Suppressor macrophage treated with lipopolysaccharide for 1 hour (primary cell): ENCODE measurements around the gene C1QA.
A peak's percentile ranks its signal among the peaks of the same experiment; 100 is the strongest.
"Not testable (repeated sequence)": the region's sequence is repeated elsewhere in the genome, so short reads cannot be mapped to it uniquely, and the experiment has no call there.

Source experiments
- DNase-seq, 3 donors: peaks; one replicate each; pipeline ENCODE4 v3.0.0-alpha.2; 2020 to 2022

The C1QA gene

GRCh38 chr1:22643381-22643780 is 7.0 kb downstream of the C1QA start, which contains the start of gene C1QC:
Gene C1QC (plus strand): TSS chr1:22643633. CDS start chr1:22644024, 391 bp downstream.
- peak; percentile 43 to 66 (median 52) for DNase-seq

- DNase-seq = no peak
Measured at GRCh38 chr1:22643928-22644327, 7.5 kb downstream of the C1QA start.

- DNase-seq = peak; percentile 91 to 95 (median 93)
Measured at GRCh38 chr1:22645931-22646330, 9.5 kb downstream of the C1QA start.

GRCh38 chr1:22646384-22646783 is 10.0 kb downstream of the C1QA start:
- peak; percentile 66 to 92 (median 87) for DNase-seq

GRCh38 chr1:22650089-22650693 is 13.8 kb downstream of the C1QA start:
- DNase-seq = no peak

- peak; percentile 42 to 63 (median 53) for DNase-seq
Measured at GRCh38 chr1:22651941-22652856, 15.8 kb downstream of the C1QA start.

GRCh38 chr1:22652881-22653316 is 16.5 kb downstream of the C1QA start, which contains the start of gene C1QB:
Gene C1QB (plus strand): TSS chr1:22653236. CDS start chr1:22659463, 6,227 bp downstream.
- peak; percentile 55 to 78 (median 76) for DNase-seq

GRCh38 chr1:22654692-22655091 is 18.3 kb downstream of the C1QA start:
- DNase-seq = no peak

GRCh38 chr1:22658385-22659163 is 22.1 kb downstream of the C1QA start:
- no peak for DNase-seq

GRCh38 chr1:22660716-22661241 is 24.4 kb downstream of the C1QA start:
- DNase-seq = no peak

GRCh38 chr1:22661880-22662279 is 25.5 kb downstream of the C1QA start:
- no peak for DNase-seq

GRCh38 chr1:22662318-22662717 is 25.9 kb downstream of the C1QA start:
- DNase-seq = no peak

GRCh38 chr1:22662986-22663408 is 26.6 kb downstream of the C1QA start:
- DNase-seq = no peak

- peak in 1 of 3 donors; percentile 38 for DNase-seq
Measured at GRCh38 chr1:22665752-22666151, 29.3 kb downstream of the C1QA start.

- DNase-seq = no peak
Measured at GRCh38 chr1:22666412-22666811, 30.0 kb downstream of the C1QA start.

GRCh38 chr1:22668840-22669239 is 32.4 kb downstream of the C1QA start:
- DNase-seq = not testable (repeated sequence)

GRCh38 chr1:22670352-22670975 is 34.0 kb downstream of the C1QA start:
- no peak for DNase-seq

GRCh38 chr1:22671999-22672398 is 35.6 kb downstream of the C1QA start:
- DNase-seq = no peak

GRCh38 chr1:22673486-22674409 is 37.3 kb downstream of the C1QA start:
- peak; percentile 70 to 82 (median 78) for DNase-seq

- no peak for DNase-seq
Measured at GRCh38 chr1:22674410-22674749, 38.0 kb downstream of the C1QA start.

- not testable (repeated sequence) for DNase-seq
Measured at GRCh38 chr1:22676151-22676550, 39.7 kb downstream of the C1QA start.
